GM19043 (cell line): ENCODE results near the gene EIF4E3.

Experiments used
- ATAC-seq: cut with Tn5 transposase; IDR thresholded peaks from one replicate; pipeline ENCODE4 v1.9.1; 2021; ENCODE audit warnings: low read depth; ENCODE audit not compliant: unreplicated experiment

EIF4E3 gene

DNA sequence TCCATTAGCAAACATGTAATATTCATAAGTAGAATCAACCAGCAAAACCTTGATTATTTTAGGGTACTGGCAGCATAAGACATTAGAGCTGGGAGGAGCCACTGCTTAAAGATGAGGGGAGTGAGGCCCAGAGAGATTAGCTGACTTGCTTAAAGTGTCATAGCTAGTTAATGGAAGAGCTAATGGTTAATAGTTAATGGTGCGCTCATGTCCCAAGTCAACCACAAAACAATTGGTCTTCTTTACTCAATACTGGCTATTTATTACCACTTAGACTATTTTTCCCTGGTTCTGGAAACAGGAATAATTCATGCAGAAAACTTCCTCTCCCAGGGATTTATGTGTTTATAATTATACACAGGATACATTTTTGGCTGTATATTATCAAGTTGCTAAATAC, 33.1 kb downstream of the EIF4E3 start:
- no peak for ATAC-seq

DNA sequence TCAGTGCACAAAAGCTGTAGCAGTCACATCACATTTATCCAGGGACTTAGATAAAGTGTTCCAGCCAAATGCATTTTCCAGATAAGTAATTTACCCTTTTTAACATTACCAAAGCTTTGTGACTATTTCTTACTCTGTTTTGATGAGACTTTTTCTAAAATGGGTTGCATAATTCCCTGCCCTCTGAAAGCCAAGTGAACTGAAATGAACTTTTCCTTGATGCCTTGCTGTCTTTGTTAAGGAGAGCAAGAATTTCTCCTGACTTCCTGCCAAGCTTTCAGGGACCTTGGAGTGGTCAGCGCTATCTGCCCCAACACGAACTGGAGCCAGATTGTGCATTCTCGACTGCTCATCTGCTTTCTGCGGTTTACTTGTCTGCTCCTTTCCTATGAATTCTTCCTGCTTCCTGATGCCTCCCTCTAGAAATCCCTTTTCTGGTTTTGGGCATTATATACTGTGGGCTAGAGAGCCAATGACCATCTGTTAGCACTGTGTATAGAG, 34.8 kb downstream of the EIF4E3 start:
- no peak for ATAC-seq

DNA sequence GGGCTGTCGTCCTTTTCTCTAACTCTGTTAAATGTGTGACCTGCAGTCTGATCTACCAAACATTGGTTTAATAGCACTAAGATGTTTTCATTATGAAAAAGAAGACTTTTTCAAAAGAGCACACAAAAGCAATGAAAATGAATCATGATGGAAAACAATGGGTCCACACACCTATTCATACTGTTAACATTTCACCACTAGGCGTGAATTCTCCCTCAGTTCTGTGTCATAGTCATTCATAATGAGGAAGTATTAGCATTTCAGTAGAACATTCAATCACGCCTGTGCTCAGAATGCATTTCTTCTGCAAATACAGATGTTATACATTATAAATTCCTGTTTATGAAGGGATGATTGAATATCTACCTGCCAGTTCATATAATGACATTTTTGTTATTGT, 35.9 kb downstream of the EIF4E3 start:
- no peak for ATAC-seq

DNA sequence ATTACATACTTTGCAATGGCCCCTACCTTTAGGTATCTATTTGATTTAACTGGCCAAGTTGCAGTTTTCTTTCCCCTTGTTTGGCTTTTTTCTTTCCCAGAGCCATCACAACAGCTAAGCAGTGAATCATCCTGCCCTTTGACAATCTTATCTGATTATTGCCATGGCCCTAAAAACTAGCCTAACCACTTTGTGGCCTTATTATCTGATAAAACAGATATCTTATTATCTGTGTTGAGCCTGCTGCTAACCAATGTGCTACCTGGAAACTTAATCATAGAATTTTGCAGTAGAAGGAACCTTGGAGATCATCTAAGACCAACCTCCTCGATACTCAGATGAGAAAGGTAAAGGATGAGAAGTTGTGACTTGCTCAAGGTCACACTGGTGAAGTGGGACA, 37.1 kb downstream of the EIF4E3 start:
- ATAC-seq, result no peak

DNA sequence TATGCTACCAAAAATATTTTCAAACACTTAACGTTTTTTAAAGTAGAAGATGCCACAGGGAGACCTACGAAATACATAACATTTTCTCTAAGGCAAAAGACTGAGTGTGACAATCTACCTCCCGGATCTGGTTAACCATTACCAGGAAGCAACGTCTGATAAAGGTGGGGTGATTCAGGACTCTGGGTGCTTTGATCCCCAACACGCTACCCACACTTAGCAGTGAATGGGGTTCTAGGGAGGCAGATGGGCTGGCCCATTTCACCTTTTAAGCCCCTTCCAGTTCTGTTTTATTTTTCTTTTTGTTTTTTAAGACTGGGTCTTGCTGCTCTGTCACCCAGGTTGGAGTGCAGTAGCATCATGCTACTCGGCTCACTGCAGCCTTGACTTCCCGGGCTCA, 39.5 kb downstream of the EIF4E3 start:
- no peak for ATAC-seq

DNA sequence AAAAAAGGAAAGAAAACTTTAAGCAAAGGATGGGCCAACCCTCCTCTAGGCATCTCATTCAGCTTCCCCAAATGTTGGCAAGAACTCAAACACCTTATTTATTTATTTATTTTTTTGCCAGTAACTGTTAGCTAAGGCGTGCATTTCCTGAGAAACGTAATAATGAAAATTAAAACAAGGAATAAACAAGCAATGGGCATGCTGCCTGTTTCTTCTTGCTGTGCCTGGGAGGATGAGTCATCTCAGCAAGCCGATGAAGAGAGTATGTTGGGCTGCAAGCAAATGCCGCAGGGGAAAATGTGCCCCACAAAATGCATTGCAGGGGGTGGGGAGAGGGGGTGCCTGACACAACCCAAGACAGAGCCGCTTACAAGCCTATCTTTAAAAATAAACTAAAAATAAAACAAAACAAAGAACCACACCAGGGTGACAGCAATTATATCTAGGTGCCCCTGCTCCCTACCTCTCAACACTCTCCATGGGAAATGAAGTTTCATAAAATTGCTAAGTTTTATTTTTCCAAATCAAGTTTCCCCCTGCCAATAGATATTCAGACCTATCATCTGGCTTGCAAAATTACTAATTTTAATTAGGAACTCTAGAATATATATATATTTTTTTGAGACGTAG, 40.3 kb downstream of the EIF4E3 start:
- ATAC-seq, result no peak

DNA sequence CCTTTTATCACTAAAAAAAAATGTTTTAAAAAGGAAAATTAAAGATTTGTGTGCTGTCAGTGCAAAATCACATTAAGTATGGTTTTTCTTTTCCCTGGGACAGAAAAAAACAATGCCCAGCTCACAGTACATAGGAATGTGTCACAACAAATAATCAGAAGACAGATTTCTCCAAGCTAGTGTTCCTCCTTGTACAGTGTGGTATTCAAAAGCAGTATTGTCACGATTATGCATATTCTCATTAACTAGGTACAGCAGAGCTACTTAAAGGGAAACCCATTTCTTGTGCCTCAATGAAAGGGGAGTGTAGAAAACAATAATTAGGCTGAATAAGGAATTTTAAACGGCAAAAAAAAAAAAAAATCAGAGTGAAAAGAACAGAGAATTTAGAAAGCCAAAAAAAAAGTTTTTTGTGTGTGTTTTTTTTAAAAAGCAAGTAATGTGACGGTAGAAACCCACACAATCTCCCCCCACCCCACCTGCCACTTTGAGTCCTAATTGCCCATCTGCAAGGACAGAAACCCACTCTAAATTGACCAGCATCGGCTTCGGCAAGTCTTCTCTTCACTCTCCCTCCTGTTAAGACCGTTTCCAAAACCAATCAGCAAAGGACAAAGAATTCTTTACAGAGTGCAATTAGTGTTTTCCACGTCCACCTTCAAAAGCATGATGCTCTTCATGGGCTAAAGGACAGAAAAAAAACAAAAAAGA, 41.0 kb downstream of the EIF4E3 start:
- no peak for ATAC-seq

DNA sequence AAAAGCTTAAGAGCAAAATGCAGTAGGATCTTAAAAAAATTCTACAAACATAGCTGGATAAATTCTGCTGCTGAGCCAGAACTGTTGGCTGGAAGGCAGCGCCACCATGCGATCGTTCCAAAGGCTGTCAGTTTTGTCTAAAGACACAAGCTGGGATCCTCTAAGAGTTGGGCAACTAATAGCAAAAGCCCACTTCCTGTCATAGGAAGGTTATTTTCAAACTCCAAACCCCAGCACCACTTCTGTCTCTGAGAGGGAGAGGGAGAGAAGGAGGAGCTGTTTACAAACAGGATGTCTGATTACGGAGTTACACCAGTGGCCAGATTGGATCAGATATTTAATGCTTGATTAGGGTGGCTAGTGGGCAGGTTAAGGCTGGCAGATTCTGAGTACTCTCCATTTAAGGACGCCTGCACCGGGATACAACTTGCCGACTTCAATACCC, 44.0 kb downstream of the EIF4E3 start:
- peak; percentile 61 for ATAC-seq

DNA sequence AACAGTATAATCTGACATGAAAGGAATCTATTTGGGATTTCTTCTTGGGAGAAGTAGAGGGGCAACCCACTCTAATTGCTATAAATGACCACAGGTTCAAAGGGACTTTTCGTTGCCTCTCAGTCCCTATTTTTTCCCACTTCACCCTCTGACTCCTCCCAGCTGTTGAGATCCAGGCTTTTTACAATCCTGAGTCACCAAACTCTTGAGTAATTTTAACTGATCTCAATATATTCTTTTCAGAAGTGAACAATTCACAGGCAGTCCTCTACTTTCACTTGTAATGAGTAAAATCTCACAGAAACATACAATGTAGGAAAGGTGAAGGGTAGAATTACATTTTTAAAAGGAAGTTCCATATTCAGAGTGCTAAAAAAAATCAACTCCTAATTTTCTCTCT, 44.6 kb downstream of the EIF4E3 start:
- no peak for ATAC-seq

DNA sequence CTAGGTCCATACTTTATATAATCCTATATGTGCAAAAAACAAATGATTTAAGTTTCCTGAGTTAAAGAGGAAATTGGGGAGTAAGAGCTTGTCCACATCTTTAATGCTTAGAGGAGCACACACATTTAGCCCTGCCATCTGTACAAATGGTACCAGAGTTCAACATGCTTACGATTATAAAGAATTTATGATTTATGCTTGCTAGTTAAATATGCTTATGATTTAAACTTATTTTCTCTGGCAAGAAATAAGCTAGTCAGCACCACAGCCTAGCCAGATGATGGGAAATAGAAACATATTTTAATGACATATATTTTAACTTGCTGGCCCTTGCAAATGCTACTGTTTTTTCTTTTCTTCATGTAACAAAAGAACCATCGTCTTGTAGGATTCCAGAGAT, 48.3 kb downstream of the EIF4E3 start:
- no peak for ATAC-seq

DNA sequence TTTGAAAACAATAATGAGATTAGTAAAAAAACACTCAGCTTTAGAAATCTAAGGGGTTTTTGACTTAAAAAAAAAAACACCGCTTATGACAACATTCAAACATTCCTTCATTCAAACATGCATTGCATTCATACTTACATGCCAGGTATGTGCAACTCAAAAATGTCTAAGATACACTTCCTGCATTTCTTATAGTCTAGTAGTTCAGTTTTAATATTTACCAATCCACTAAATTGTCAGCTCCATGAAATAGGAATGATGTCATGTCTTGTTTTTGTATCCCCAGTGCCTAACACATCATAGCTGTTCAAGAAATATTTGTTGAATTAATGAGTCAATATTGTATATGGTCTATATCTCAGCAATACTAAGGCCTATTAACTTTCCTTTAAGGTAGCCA, 51.7 kb downstream of the EIF4E3 start:
- no peak for ATAC-seq

DNA sequence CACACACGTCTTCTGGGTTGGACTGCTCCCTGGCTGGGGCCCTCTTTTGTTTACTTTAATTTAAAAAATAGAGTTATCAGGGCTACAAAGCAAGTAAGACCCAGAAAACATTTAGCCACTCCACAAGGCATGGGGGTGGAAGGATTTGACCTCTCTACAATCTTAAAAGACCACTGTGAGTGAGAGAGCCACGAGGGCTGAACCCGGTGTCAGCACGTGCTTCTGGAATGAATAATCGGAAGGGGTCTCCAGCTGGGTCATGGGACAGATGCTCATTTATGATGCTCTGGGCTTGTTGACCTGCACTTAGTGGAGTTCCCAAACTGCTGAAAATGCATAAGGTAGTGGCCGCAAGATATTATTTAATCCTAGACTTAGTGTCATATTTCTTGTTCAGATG, 52.4 kb downstream of the EIF4E3 start:
- no peak for ATAC-seq

DNA sequence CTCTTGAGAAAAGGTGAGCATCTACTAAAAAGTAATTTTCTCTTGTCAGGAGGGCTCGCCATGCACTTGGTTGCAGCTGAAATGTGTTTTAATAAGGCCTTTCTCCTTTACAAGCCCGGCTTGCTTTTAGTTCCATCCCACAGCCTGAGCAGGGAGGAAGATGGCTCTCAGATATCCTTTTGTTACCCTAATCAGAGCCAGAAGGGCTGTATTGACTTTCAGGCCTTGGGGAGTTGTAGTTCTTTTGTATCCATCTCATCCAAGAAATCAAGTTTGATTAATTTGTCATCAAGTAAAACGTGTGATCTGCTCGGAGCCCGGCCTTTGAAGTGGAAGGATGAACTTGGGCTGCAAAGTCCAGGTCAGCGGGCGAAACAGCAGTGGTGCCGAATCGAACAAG, 52.9 kb downstream of the EIF4E3 start:
- no peak for ATAC-seq

DNA sequence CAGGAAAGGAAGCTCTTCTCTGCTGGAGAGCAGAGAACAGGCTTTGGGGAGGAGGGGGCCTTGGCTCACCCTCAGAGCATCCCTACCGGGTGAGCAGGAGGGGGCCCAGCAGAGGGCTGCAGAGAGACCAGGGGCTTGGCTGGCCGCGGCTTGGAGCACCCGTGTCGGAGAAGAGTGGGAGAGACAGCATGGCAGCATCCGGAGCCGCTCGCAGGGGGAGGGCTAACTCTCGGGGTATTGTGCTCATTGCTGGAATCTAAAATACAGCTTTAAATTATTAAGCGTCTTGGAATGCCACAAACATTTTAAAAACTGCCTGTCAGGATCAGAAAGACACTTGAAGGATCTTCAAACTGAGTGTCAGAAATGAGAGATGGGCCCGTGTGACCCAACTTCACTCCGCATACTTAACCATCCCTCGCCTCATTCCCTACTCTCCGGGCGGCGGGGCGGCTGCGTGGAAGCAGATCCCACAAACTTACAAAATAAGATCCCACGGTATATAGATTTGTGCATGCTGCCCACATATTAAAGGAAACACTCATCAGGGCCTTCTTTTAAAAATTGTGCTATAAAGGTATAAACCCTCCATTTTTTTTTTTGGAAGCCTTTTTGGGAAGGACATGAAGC, 53.9 kb downstream of the EIF4E3 start:
- no peak for ATAC-seq

DNA sequence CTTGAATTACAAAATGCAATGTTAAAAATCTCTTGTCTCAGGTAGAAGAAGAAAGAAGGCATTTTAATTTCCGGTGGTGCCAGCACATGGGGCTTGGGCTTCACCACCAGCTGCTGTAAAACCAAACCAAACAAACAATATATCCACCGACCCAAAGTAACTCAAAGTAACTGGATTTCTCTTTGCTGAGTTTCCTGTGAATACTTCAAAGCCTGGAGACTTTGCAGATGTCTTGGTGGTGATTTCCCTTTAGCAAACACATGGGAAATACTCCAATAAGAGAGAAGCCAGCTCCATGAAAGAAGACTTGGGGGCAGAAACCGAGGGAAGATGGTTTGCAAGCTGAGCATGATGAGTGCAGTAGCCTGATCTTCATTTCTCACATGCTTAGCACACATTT, 62.6 kb downstream of the EIF4E3 start:
- ATAC-seq, result no peak

DNA sequence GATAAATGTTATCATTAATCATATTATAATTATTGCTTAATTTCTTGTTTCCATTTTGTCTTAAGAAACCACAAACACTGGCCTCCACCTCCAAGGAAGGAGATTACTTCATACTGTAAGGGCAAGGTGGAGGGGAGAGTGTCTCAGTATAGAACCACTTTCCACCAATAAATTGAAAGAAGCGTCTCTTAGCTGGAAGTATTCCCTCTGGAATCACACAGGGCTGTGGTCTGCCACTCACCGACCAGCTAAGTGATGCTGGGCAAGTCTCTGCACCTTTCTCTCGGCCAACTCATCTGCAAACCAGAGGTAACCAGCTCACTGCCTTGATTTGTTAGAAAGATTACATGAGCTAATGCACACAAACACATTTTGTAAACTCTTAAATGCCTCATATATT, 63.1 kb downstream of the EIF4E3 start:
- no peak for ATAC-seq

DNA sequence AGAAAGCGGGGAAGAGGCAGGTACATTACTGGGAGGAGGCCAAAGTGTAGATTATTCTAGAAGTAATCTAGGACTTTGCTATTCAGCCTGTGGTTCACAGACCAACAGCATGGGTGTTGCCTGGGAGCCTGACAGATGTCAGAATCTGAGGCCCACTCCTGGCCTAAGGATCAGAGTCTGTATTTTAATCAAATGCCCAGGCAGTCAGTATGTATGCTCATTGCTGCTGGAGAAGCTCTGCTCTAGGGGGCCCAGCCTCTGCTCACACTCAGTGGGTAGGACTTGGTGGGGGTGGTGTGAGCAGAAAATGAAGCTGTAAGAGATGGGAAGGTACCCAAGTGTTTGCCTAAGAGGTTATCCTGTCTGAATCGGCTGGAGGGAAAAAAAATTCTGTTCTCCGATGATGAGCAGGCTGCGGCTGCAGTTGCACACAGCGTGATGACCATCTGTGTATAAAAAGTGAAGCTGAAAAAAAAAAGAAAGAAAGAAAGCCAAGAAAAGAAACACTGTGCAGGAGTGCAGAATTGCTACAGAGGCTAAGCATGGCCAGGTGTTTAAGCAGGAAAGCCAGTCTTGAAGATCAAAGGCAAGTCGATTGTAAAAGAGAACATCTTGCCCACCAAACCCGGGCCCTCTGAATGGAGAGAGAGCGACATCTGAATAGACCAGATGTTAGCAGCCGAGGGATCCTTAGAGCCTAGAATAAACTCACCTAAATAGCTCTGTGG, 65.2 kb downstream of the EIF4E3 start:
- ATAC-seq, result no peak

DNA sequence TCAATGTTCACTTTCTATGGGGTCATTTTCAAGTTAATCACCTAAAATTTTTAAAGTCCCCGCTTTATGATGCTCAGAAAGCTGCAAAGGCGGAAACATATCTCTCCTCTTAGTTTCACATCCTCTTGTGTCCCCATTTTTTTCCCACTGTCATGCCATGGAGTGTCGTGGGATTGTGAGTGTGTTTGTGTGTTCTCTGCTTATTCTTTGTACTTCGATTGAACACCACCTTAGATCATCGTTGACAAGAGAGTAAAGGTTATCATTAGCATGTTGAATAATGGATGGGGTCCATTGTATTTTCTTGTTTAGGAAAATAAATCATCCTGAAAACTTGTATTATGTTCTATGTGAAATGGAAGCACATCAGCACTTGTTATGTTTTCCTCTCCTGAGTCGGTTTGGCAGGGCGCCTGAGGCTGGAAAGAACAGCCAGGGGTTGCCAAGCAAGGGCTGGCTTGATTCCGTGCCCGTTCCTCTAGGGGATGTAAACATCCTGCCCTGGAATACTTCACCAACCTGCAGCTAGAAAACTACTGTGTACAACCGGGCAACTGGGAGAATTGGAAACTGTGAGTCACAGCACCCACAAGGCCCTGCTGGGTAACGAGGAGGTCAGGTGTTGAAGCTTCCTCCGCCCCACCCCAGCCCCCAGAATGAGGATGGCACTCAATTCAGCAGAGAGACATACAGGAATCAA, 67.2 kb downstream of the EIF4E3 start:
- no peak for ATAC-seq

DNA sequence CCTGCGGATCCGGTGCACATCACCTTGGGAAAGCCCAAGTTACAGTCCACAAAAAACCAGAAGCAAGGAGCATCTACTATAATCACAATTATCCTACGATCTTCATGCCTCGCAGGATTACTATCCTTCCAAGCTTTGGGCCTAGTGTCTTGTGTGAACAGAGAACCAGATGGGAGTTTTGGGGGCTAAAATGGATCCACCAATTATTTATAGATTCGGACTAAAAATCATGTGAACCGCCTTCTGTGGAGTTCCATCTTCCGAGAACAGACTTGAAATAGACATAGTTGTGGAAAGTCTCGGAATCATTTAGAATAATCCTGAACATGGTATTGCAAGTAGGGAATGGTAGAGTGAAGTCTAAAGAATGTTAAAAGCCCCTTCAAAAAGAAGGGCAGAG, 70.1 kb downstream of the EIF4E3 start:
- no peak for ATAC-seq

DNA sequence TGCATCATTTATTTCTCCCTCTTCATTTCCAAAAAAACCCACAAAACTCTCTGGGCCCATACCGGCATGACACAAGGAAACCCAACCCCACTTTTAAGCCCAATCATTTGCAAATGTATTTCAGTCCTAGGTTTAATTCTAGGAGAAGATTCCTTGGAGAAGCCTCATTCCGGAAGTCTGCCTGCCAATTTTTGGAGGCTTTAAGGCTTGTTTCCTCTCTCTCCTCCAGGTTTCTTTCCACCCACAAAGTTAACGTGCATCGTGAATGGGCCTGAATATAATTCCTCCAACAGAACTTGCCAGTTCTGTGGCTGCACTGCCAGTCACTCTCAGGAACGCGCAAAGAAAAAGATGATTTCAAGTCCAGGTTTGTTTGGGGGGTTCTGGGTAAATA, 71.8 kb downstream of the EIF4E3 start:
- ATAC-seq, result no peak
